ENCODE data around the gene SH2D7. TPM values are rescaled to one million over a fixed set of nuclear protein-coding genes. Genes with fewer than 3 reads are reported as not detected.
A peak's percentile ranks its signal among the peaks of the same experiment; 100 is the strongest.

The SH2D7 gene
- total RNA-seq, 1 experiment from 2014 or later: not detected

DNA sequence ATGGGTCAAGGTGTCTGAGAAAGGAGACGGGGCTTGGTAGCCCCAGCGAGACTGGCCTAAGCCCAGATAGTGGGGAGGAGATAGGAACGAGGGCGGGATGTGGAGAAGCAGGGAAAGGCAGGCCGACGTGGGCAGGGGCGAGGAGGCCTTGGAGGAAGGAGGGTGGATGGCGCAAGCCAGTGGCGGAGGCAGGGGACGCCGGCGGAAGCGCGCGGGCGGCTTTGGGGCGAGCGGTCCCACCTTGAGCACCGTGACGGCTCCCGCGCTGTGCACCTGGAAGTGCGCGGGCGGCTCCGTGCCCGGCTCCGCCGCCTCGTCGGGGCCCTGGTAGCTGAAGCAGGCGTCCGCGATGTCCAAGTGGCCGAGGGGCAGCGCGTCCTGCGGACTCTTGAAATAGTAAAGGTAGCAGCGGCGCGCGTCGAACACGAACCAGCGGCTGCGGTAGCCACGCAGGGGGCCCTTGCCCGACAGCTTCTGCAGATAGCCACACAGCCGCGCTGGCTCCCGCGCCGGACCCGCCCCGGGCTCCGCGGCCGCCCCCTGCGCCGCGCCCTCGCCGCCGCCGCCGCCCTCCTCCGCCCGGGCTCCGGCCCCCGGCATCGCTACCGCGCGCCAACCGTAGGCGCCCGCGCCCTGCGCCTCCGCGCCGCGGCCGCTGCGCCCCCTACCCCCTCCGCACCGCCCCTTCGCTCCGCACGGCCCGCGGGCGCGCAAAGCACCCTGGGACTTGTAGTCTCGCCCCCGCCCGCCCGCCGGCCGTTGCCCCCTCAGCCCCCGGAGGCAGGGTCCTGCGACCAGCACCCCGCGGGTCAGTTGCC, 15.1 kb upstream of the SH2D7 start, which contains the start of gene TBC1D2B:
TSS of gene TBC1D2B (minus strand) at position 659 of the 818 bp plus-strand sequence. CDS start at position 600, 59 bp downstream.
- Histone ChIP-seq H4K20me1 (ENCODE audit: low read length) (no peaks in the 10 kb centered on the region), H3K79me2 (ENCODE audit: low read length) (peaks cover 46% of the 10 kb centered on the region), H3F3A (ENCODE audit: low read length, unreplicated experiment) (no peaks in the 10 kb centered on the region), H3K4me1 (ENCODE audit: insufficient read depth, low read length) (peaks cover 15% of the 10 kb centered on the region), H3K36me3 (ENCODE audit: low read depth, low read length) (no peaks in the 10 kb centered on the region), H3K9me2 (replicated peaks; ENCODE audit: low read length) (no peaks in the 10 kb centered on the region), H3K27ac (ENCODE audit: low read length) (0 out of 2 replicates have a peak within 1 kb of the TSS, but pooled peaks have one; percentile 25), H3K4me2 (ENCODE audit: low read length) (peak within 1 kb of the TSS; percentile 97), H3K9me3 (ENCODE audit: low read length) (no peaks in the 10 kb centered on the region), H3K4me3 (ENCODE audit: low read length) (peak within 1 kb of the TSS; percentile 78), H2AFZ (ENCODE audit: low read length) (peak within 1 kb of the TSS; percentile 90), H3K9ac (ENCODE audit: low read length) (peak within 1 kb of the TSS; percentile 62), H3K27me3 (ENCODE audit: low read length) (no peaks in the 10 kb centered on the region)
- TF ChIP-seq EZH2phosphoT487 (IDR thresholded peaks at IDR 0.05; ENCODE audit: borderline replicate concordance, low read length) (no peak), EZH2 (IDR thresholded peaks at IDR 0.05; ENCODE audit: low read length, unreplicated experiment) (no peak)
- TF ChIP-seq, protein P1, sequence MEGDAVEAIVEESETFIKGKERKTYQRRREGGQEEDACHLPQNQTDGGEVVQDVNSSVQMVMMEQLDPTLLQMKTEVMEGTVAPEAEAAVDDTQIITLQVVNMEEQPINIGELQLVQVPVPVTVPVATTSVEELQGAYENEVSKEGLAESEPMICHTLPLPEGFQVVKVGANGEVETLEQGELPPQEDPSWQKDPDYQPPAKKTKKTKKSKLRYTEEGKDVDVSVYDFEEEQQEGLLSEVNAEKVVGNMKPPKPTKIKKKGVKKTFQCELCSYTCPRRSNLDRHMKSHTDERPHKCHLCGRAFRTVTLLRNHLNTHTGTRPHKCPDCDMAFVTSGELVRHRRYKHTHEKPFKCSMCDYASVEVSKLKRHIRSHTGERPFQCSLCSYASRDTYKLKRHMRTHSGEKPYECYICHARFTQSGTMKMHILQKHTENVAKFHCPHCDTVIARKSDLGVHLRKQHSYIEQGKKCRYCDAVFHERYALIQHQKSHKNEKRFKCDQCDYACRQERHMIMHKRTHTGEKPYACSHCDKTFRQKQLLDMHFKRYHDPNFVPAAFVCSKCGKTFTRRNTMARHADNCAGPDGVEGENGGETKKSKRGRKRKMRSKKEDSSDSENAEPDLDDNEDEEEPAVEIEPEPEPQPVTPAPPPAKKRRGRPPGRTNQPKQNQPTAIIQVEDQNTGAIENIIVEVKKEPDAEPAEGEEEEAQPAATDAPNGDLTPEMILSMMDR (conservative IDR thresholded peaks at IDR 0.05; ENCODE audit: low read depth, low read length): no peak
- BruUV-seq (replicated peaks): no TSS peak
- ATAC-seq (peak; percentile 66), DNase-seq (peak; percentile 52)
- POLR2A ChIA-PET (ENCODE audit: unreplicated experiment): no interaction called here
- intact Hi-C loops (cut with micrococcal nuclease): loop anchor here (10.0 kb wide), 1 partner anchor 72 kb away; no protein-coding TSS in a partner anchor
- CTCF ChIA-PET: no interaction called here

DNA sequence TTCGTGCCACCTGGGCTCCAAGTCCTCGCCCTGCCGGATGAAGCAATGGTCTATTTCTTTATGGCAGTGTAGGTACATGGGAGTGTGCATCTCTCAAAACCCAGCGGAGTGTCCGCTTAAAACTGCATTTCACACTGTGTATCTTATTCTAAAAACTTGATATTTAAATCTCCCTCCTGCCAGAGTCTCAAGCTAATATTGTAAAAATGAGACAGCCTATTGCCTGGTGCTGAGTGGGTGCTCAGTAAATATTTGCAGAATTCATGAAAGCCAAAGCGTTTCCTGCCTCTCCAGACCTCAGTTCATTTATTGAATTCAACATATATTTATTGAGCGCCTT, 14.5 kb upstream of the SH2D7 start:
- H3K4me3 ChIP-seq (ENCODE audit: low read length): peak overlapping the region; percentile 70
- POLR2A ChIA-PET (ENCODE audit: unreplicated experiment): no interaction called here
- 0 out of 2 replicates have a peak overlapping the region, but pooled peaks have one; percentile 25 for H3K27ac ChIP-seq (ENCODE audit: low read length)
- H3K9ac ChIP-seq (ENCODE audit: low read length): no peak overlapping the region
- CTCF ChIA-PET: interaction anchor here (0.6 kb wide), 1 partner anchor 43 kb away, joined by 3 read pairs; no protein-coding TSS in a partner anchor
- H2AFZ ChIP-seq (ENCODE audit: low read length): peak overlapping the region; percentile 90
- no peaks in the 10 kb centered on the region for H3K9me2 ChIP-seq (replicated peaks; ENCODE audit: low read length)
- H3F3A ChIP-seq (ENCODE audit: low read length, unreplicated experiment): no peaks in the 10 kb centered on the region
- H3K36me3 ChIP-seq (ENCODE audit: low read depth, low read length): no peaks in the 10 kb centered on the region
- H3K27me3 ChIP-seq (ENCODE audit: low read length): no peaks in the 10 kb centered on the region
- H4K20me1 ChIP-seq (ENCODE audit: low read length): no peaks in the 10 kb centered on the region
- BruUV-seq (replicated peaks): no TSS peak
- peaks cover 40% of the 10 kb centered on the region for H3K79me2 ChIP-seq (ENCODE audit: low read length)
- peak; percentile 38 for DNase-seq
- no peaks in the 10 kb centered on the region for H3K9me3 ChIP-seq (ENCODE audit: low read length)
- peak overlapping the region; percentile 88 for H3K4me2 ChIP-seq (ENCODE audit: low read length)
- peak; percentile 50 for ATAC-seq
- intact Hi-C loops (cut with micrococcal nuclease): loop anchor here (10.0 kb wide), 1 partner anchor 73 kb away; no protein-coding TSS in a partner anchor
- H3K4me1 ChIP-seq (ENCODE audit: insufficient read depth, low read length): peaks cover 15% of the 10 kb centered on the region
- TF ChIP-seq, protein P1 (conservative IDR thresholded peaks at IDR 0.05; ENCODE audit: low read depth, low read length): no peak
- TF ChIP-seq EZH2phosphoT487 (IDR thresholded peaks at IDR 0.05; ENCODE audit: borderline replicate concordance, low read length) (no peak), EZH2 (IDR thresholded peaks at IDR 0.05; ENCODE audit: low read length, unreplicated experiment) (no peak)
